Pons (tissue), 1 donor: Measurements from ENCODE around the gene ARHGDIA.

Experiments
- DNase-seq: peaks from one replicate; pipeline ENCODE4 v3.0.0-alpha.2; 2016; ENCODE audit warnings: low spot score

Gene ARHGDIA

GRCh38 chr17:81822996-81823819 is 47.9 kb downstream of the ARHGDIA start:
- DNase-seq: no peak

- no peak for DNase-seq
Measured at GRCh38 chr17:81822312-81822637, 48.9 kb downstream of the ARHGDIA start.

GRCh38 chr17:81821603-81822311 is 49.4 kb downstream of the ARHGDIA start:
- DNase-seq: no peak

DNA sequence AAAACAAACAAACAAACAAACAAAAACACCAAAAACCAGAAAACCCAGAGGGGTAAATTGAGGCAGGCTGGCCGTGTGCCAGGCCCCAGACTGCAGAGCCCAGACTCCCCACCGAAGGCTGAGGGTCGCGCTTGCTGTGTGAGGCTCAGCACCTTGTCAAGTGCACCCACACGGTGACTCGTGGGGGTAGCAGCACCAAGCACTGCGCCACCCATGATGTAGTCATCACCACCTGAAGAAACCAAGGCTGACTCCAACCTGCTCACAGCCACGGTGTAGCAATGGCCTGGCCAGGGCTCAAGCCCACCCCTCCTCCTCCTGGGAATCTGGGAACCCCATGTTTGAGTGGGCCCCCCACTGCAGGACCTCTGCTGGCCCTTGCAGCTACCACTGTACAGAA is 50.0 kb downstream of the ARHGDIA start:
- no peak for DNase-seq

DNA sequence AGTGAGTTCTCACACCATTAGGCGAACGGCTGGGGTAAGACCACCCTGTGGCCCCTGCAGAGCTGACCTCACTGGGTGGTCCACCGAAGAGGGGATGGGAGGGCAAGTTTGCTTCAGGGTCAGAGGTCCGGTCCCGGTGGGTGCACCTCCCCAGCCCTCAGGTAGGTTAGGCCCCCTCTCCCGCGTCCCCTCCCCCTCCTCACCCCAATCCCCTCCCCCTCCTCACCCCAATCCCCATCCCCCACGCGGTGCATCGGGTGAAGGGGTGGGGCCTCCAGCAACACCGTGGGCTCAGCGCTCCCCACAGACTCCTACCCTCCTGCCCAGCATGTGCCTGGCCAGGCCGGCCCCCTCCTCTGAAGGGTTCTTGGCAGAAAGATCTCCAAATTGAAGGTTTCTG is 51.4 kb downstream of the ARHGDIA start:
- no peak for DNase-seq

- DNase-seq: no peak
Measured at GRCh38 chr17:81817758-81818147, 53.4 kb downstream of the ARHGDIA start.
